GM19025 (cell line): ENCODE measurements around the gene STEAP4.

ENCODE experiments used
- ATAC-seq: cut with Tn5 transposase; IDR thresholded peaks from one replicate; pipeline ENCODE4 v1.9.1; 2021; ENCODE audit warnings: mild to moderate bottlenecking, low read depth, moderate library complexity; ENCODE audit not compliant: unreplicated experiment

The STEAP4 gene

GRCh38 chr7:88306590-88307048, at the start of gene STEAP4:
Gene STEAP4, minus strand, starts transcription at chr7:88306894. Its CDS starts 22,625 bp downstream, at chr7:88284269.
- no peak for ATAC-seq

GRCh38 chr7:88355011-88355410, 48.3 kb upstream of the STEAP4 start:
- no peak for ATAC-seq

- ATAC-seq, result no peak
Observed at GRCh38 chr7:88350118-88350517, 43.4 kb upstream of the STEAP4 start.

- ATAC-seq, result no peak
Observed at GRCh38 chr7:88347517-88347916, 40.8 kb upstream of the STEAP4 start.

- ATAC-seq, result peak; percentile 55
Observed at GRCh38 chr7:88347090-88347489, 40.4 kb upstream of the STEAP4 start.

GRCh38 chr7:88346357-88346756, 39.7 kb upstream of the STEAP4 start:
- peak; percentile 37 for ATAC-seq

- ATAC-seq, result no peak
Observed at GRCh38 chr7:88344956-88345832, 38.5 kb upstream of the STEAP4 start.

GRCh38 chr7:88344271-88344670, 37.6 kb upstream of the STEAP4 start:
- ATAC-seq, result no peak

GRCh38 chr7:88339195-88339922, 32.7 kb upstream of the STEAP4 start:
- no peak for ATAC-seq

GRCh38 chr7:88338503-88338902, 31.8 kb upstream of the STEAP4 start:
- no peak for ATAC-seq

GRCh38 chr7:88337572-88337971, 30.9 kb upstream of the STEAP4 start:
- ATAC-seq, result no peak

GRCh38 chr7:88331322-88331721, 24.6 kb upstream of the STEAP4 start:
- no peak for ATAC-seq

GRCh38 chr7:88329532-88330463, 23.1 kb upstream of the STEAP4 start:
- ATAC-seq, result no peak

GRCh38 chr7:88328787-88329186, 22.1 kb upstream of the STEAP4 start:
- no peak for ATAC-seq

GRCh38 chr7:88324699-88325098, 18.0 kb upstream of the STEAP4 start:
- ATAC-seq, result no peak

GRCh38 chr7:88322151-88322550, 15.5 kb upstream of the STEAP4 start:
- no peak for ATAC-seq

GRCh38 chr7:88321694-88322093, 15.0 kb upstream of the STEAP4 start:
- ATAC-seq, result no peak

- ATAC-seq, result no peak
Observed at GRCh38 chr7:88318196-88318595, 11.5 kb upstream of the STEAP4 start.

GRCh38 chr7:88317422-88317821, 10.7 kb upstream of the STEAP4 start:
- no peak for ATAC-seq

GRCh38 chr7:88316456-88316855, 9.8 kb upstream of the STEAP4 start:
- ATAC-seq, result no peak
